NCI-H2107 treated with DMSO at 0.1 percent for 48 hours (cell line): ENCODE data around the gene SUPT3H.

Source experiments
- DNase-seq: peaks from one replicate; lab custom pipeline; 2025; ENCODE audit not compliant: unreplicated experiment; lab: John Stamatoyannopoulos, UW

SUPT3H gene

DNA sequence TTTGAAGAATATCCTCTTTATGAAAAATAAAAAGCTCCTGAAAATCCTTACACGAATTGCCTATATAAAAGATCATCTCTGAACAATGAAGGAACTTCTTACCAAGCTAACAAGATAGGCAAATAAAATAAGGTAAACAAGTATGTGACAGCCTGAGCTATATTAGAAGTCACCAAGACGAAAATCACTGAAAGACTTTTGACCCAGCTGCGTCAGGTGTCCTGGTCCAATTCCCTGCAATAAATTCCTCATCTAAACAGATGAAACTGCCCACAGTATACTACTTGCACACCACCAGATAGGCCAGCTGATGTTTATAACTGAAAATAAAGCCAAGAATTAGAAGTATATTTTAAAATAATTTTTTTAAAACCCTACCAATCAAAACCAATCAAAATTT, 117.0 kb downstream of the SUPT3H start:
- no peak for DNase-seq

DNA sequence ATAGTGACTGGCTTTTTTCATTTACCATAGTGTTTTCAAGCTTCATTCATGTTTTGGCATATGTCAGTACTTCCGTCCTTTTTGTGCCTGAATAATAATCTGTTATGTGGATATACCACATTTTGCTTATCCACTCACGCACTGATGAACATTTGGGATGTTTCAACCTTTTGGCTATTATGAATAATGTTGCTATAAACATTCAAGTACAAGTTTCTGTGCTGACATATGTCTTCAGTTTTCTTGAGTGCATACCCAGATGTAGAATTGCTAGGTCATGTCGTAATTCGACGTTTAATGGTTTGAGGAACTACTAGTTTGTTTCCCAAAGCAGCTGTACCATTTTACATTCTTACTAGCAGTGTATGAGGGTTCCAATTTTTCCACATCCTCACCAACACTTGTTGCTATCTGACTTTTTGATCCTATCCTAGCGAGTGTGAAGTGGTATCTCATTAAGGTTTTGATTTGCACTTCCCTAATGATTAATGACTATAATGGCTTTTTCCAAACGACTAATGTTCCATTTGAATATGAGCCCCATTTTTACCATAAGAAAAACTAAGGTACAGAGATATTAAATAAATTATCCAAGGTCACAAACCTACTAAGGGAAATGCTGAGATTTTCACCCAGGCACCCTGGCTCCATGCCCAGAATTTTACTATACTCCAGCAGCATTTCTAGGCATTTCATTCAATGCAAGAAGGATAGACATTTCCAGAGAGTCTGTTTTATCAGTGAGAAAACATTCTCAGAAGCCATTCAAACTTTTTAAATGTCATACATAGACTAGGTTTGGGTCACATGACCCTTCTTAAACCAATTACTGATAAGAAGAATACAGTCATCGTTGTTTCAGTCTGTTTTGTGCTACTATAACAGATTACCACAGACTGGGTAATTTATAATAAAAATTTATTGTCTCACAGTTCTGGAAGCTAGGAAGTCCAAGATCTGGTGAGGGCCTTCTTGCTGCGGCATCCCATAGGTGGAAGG, 120.7 kb downstream of the SUPT3H start:
- DNase-seq: no peak

DNA sequence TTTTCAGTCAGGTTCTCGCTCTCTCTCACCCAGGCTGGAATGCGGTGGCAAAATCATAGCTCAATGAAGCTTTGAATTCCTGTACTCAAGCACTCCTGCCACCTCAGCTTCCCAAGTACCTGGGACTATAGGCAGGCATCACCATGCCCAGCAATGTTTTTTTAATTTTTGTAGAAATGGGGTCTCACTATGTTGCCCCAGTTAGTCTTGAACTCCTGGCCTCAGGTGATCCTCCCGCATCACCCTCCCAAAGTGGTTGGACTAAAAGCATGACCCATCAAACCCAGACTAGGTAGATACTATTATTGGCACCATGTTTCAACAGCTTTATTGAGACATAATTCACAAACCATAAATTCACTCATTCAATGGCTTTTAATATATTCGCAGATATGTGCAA, 122.3 kb downstream of the SUPT3H start:
- DNase-seq: no peak

DNA sequence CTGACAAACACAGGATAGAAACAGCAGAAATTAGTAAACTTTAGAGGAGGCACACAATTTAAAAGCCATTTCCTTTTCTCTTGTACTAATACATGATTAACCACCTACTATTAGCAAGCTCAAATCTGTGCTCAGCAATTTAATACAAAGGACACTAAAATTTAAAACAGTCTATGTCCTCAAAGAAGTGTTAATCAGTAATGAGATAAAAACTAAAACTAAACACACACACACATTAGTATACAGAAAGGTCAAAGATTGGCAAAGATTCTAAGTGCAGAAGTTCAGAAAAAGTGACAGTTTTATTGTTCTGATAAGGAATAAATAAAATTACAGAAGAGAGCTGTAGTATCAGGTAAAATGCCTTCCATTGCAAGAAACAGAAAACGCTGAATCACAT, 123.5 kb downstream of the SUPT3H start:
- no peak for DNase-seq

DNA sequence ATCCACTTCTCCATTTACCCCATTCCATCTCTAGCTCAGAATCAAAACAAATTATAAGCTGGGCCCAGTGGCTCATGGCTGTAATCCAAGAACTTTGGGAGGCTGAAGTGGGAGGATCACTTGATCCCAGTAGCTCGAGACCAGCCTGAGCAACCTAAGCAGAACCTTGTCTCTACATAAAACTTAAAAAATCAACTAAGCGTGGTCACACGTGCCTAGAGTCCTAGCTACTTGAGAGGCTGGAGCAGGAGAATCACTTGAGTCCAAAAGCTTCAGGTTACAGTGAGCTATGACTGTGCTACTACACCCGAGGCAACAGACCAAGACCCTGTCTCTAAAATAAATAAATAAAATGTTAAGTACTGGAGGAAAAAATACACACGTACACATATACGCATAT, 124.3 kb downstream of the SUPT3H start:
- DNase-seq: no peak

DNA sequence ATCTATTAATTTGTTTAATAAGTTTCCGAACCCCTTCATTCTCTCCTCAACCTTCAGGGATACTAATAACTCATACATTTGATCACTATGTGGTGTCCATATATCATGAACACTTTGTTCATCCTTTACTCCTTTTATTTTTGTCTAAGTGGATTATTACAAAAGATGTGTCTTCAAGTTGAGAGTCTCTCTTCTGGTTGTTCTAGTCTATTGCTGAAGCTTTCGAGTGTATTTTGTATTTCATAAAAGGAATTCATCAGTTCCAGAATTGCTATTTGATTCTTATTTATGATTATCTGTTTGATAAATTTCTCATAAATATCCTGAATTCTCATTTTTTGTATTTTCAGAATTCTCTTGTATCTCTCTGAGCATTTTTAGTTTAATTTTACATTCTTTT, 146.1 kb downstream of the SUPT3H start:
- DNase-seq: no peak

DNA sequence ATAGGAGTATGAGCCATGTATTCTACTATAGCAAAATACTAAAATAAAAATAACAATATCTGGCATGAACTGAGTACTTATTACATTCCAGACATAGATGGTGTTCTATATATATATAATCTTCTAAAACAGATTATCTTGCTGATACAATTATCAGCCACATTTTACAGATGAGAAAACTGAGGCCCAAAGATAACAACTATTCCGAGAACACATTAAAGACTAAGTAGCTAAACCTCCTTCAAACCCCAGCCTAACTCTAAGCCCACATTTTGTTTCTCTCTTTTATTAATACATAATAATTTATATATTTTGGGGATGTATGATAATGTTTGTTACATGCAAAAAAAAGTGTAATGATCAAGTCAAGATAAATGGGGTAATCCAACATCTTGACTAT, 148.3 kb downstream of the SUPT3H start:
- DNase-seq: no peak

- no peak for DNase-seq
These were observed 151.7 kb downstream of the SUPT3H start for GRCh38 chr6:45226081-45226480.

DNA sequence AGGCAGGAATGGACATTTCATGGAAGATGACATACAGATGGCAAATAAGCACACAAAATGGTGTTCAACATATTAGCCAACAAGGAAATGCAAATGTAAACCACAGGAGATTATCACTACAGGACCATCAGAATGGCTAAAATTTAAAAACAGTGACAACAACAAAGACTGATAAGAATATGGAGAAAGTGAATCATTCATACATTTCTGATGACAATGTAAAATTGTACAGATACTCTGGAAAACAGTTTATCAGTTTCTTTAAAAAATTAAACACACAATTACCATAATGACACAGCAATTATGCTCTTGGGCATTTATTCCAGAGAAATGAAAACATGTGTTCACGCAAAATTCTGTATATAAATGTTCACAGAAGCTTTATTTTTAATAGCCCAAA, 155.4 kb downstream of the SUPT3H start:
- DNase-seq: no peak

- DNase-seq: no peak
These were observed 162.0 kb downstream of the SUPT3H start for GRCh38 chr6:45215759-45216158.

- DNase-seq: no peak
These were observed 164.8 kb downstream of the SUPT3H start for GRCh38 chr6:45212976-45213375.

- no peak for DNase-seq
These were observed 168.0 kb downstream of the SUPT3H start for GRCh38 chr6:45209762-45210161.

GRCh38 chr6:45206793-45207492, 170.8 kb downstream of the SUPT3H start:
- DNase-seq: no peak

DNA sequence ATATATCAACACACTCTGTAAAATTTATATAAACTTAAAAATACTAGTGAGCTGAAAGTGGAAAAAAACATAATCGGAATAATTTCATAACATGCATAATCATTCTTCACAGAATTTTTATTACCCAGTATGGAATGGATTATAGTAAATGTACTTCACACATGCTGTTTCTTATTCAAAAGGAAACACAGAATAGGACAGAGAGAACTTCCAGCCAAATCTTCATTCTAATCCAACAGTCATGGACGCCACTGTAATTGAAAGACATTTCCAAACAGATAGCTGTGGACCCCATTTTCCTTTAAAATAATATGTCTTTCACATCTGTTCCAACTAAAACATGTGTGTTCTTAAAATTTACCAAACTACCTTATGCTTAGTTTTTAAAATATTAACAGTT, 176.2 kb downstream of the SUPT3H start:
- DNase-seq: no peak

- no peak for DNase-seq
These were observed 177.2 kb downstream of the SUPT3H start for GRCh38 chr6:45200510-45200909.

- DNase-seq: no peak
These were observed 178.2 kb downstream of the SUPT3H start for GRCh38 chr6:45199554-45199953.

- DNase-seq: no peak
These were observed 181.6 kb downstream of the SUPT3H start for GRCh38 chr6:45196121-45196520.

GRCh38 chr6:45195137-45195536, 182.6 kb downstream of the SUPT3H start:
- DNase-seq: no peak

GRCh38 chr6:45192556-45192955, 185.2 kb downstream of the SUPT3H start:
- DNase-seq: no peak

DNA sequence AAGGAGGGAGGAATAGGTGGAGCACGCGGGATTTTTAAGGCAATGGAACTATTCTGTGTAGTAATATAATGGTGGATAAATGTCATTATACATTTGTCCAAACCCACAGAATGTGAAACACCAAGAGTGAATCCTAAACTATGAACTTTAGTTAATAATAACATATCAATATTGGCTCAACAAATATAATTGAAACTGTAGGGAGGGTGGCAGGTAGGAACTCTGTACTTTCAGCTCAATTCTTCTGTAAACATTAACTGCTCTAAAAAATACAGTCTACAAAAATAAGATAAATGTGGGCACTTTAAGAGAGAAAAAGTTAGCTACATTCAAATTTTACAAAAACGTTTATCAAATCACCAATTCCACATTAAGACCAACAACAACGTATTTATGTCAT, 186.3 kb downstream of the SUPT3H start:
- no peak for DNase-seq

DNA sequence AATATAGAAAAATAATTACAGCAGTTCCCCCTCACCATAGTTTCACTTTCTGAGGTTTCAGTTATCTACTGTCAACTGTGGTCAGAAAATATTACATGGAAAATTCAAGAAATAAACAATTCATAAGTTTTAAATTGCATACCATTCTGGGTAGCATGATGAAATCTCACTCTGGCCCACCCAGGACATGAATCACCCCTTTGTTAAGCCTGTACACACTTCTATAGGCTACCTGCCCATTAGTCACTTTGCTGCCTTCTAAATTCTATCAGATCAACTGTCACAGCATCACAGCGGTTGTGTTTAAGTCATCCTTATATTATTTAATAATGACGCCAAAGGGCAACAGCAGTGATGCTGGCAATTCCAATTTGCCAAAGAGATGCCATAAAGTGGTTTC, 189.9 kb downstream of the SUPT3H start:
- DNase-seq: no peak
